Activated gamma-delta T cell treated with anti-CD3 and anti-CD28 coated beads, Interleukin-2, amount 50 U/mL, for 16 hours (primary cell): Measurements from ENCODE around the gene CHST4.
"Not testable (repeated sequence)": the region's sequence is repeated elsewhere in the genome, so short reads cannot be mapped to it uniquely, and the experiment has no call there.

Experiments
- DNase-seq: peaks from one replicate; pipeline ENCODE4 v3.0.0-alpha.2; 2020; ENCODE audit warnings: low read depth

Gene CHST4

GRCh38 chr16:71524566-71525553, 1.4 kb upstream of the CHST4 start:
- DNase-seq: no peak

GRCh38 chr16:71528257-71528656, 2.0 kb downstream of the CHST4 start:
- DNase-seq: no peak

GRCh38 chr16:71528863-71529262, 2.6 kb downstream of the CHST4 start:
- DNase-seq: no peak

GRCh38 chr16:71532366-71532765, 6.1 kb downstream of the CHST4 start:
- no peak for DNase-seq

- no peak for DNase-seq
Measured at GRCh38 chr16:71536752-71537499, 10.7 kb downstream of the CHST4 start.

- DNase-seq: no peak
Measured at GRCh38 chr16:71537643-71538042, 11.4 kb downstream of the CHST4 start.

GRCh38 chr16:71542377-71542776, 16.2 kb downstream of the CHST4 start:
- peak; percentile 35 for DNase-seq

- DNase-seq: no peak
Measured at GRCh38 chr16:71547168-71547567, 20.9 kb downstream of the CHST4 start.

- no peak for DNase-seq
Measured at GRCh38 chr16:71552698-71553503, 26.7 kb downstream of the CHST4 start.

- DNase-seq: no peak
Measured at GRCh38 chr16:71555230-71555891, 29.1 kb downstream of the CHST4 start.

- no peak for DNase-seq
Measured at GRCh38 chr16:71557299-71557698, 31.1 kb downstream of the CHST4 start.

- DNase-seq: no peak
Measured at GRCh38 chr16:71557954-71558582, 31.8 kb downstream of the CHST4 start.

- no peak for DNase-seq
Measured at GRCh38 chr16:71559855-71560254, 33.6 kb downstream of the CHST4 start.

GRCh38 chr16:71561886-71562285, 35.7 kb downstream of the CHST4 start:
- DNase-seq: not testable (repeated sequence)

GRCh38 chr16:71562552-71562951, 36.3 kb downstream of the CHST4 start:
- DNase-seq: no peak

GRCh38 chr16:71564335-71564967, 38.2 kb downstream of the CHST4 start:
- DNase-seq: no peak

GRCh38 chr16:71565812-71566700, 39.8 kb downstream of the CHST4 start:
- no peak for DNase-seq

GRCh38 chr16:71567931-71568330, 41.7 kb downstream of the CHST4 start:
- no peak for DNase-seq

GRCh38 chr16:71568551-71568950, 42.3 kb downstream of the CHST4 start:
- DNase-seq: no peak

- DNase-seq: no peak
Measured at GRCh38 chr16:71569621-71570020, 43.4 kb downstream of the CHST4 start.
